Adrenal gland (tissue), 12 donors: ENCODE data around the gene SLC26A4. TPM values are rescaled to one million over a fixed set of nuclear protein-coding genes. Genes with fewer than 3 reads are reported as not detected.

Experiments
- DNase-seq, 7 donors: peaks; one replicate each; pipeline ENCODE4 v3.0.0-alpha.2; 2019 to 2020
- H3K27ac ChIP-seq, 5 donors: fragments of 200-600 bp; sonication (generic) in 4 of 5; 1 replicate in 3 of 5; 2 replicates in 2 of 5; pipeline versions ENCODE4 v1.5.1 to v1.8.0; 2016 to 2020; ENCODE audit warnings: mild to moderate bottlenecking in 1 of 5
- H3K27me3 ChIP-seq: fragments of 200-600 bp; 2 replicates; pipeline ENCODE4 v1.8.0; 2021
- H3K36me3 ChIP-seq, 2 donors: fragments of 200-600 bp; replicated peaks in 1 of 2; 1 replicate in 1 of 2; 2 replicates in 1 of 2; pipeline versions ENCODE4 v1.5.1 to v1.8.0; 2018 to 2022
- H3K4me1 ChIP-seq, 2 donors: fragments of 200-600 bp; replicated peaks in 1 of 2; 1 replicate in 1 of 2; 2 replicates in 1 of 2; pipeline versions ENCODE4 v1.5.1 to v1.8.0; 2018 to 2021
- H3K4me3 ChIP-seq, 4 donors: fragments of 200-600 bp; sonication (generic) in 3 of 4; one replicate each; pipeline ENCODE4 v1.5.1; 2016 to 2018
- H3K9me3 ChIP-seq, 3 donors: fragments of 200-600 bp; sonication (generic) in 1 of 3; replicated peaks in 1 of 3; 1 replicate in 2 of 3; 2 replicates in 1 of 3; pipeline versions ENCODE4 v1.5.1 to v1.8.0; 2016 to 2021
- POLR2A ChIP-seq, 2 donors: fragments of 450-650 bp; IDR thresholded peaks; one replicate each; pipeline ENCODE4 v1.6.1; 2017; ENCODE audit warnings: antibody characterized with exemption in 2 of 2, mild to moderate bottlenecking in 2 of 2, moderate library complexity in 1 of 2
- WGBS, 4 donors: extraction: QIAGEN DNeasy Blood & Tissue Kit in 2 of 4; methylation state at CpG; one replicate each; pipeline versions ENCODE4 v1.1.5 to v1.1.7; 2013 to 2017; 5-methylcytosine and 5-hydroxymethylcytosine counted together
- intact Hi-C, 2 donors: fragments of 100-400 bp; cut with DNase I; formaldehyde crosslinking; loops; one replicate each; pipeline versions ENCODE4 v1.14.1 to v1.15.0; 2022 to 2023
- polyA plus RNA-seq, 3 donors: library from polyadenylated mRNA; stranded (reverse); fragments of 200-250 nt in 2 of 3; fragments of 350-450 nt in 1 of 3; fragmentation: Illumina TruSeq in 1 of 3; extraction: RNeasy Lipid Tissue Mini Kit (QIAGEN cat#74804) in 1 of 3; gene quantifications; one replicate each; pipeline ENCODE4 v1.2.3, GENCODE V29; 2013 to 2014
- total RNA-seq, 9 donors: library from RNA; depleted of rRNA in 4 of 9; stranded (reverse); fragments of >200 nt in 4 of 9; fragments of 120-200 nt in 1 of 9; fragmentation: NEBNext Ultra II Directional in 1 of 9; extraction: Animal tissue kit (Norgen Biotek cat#: 25700) in 1 of 9; gene quantifications; one replicate each; pipeline versions ENCODE4 v1.1.0 to v1.2.4, GENCODE V29; 2013 to 2023
- TF ChIP-seq, protein P1 (sequence below), 6 experiments: fragments of 450-650 bp in 4 of 6; fragments of 200-600 bp in 2 of 6; sonication (generic) in 1 of 6; IDR thresholded peaks; 1 replicate in 5 of 6; 2 replicates in 1 of 6; pipeline versions ENCODE4 v1.5.1 to v1.8.0; 2016 to 2021; ENCODE audit warnings: antibody characterized with exemption in 6 of 6, mild to moderate bottlenecking in 2 of 6, moderate library complexity in 1 of 6
- donor health status: healthy with polysubstance abuse.
- donor health status: Bipolar disorder and iron deficiency.
- donor health status: DM: yes; HTN: yes; CAD: no.
- donor health status: DM: no; HTN: no; CAD: no.
- donor health status: DM: no; HTN: no; CAD: no.
- donor health status: DM: yes; HTN: yes; CAD: no.

Gene SLC26A4
- total and polyA plus RNA-seq, 12 donors: 0.06 to 0.78 (median 0.17) TPM; not detected in 1

GRCh38 chr7:107684287-107684686, 23.7 kb downstream of the SLC26A4 start:
- no peak overlapping the region for H3K4me3 ChIP-seq
- no peak for TF ChIP-seq POLR2A (IDR thresholded peaks at IDR 0.05)
- TF ChIP-seq, protein P1, sequence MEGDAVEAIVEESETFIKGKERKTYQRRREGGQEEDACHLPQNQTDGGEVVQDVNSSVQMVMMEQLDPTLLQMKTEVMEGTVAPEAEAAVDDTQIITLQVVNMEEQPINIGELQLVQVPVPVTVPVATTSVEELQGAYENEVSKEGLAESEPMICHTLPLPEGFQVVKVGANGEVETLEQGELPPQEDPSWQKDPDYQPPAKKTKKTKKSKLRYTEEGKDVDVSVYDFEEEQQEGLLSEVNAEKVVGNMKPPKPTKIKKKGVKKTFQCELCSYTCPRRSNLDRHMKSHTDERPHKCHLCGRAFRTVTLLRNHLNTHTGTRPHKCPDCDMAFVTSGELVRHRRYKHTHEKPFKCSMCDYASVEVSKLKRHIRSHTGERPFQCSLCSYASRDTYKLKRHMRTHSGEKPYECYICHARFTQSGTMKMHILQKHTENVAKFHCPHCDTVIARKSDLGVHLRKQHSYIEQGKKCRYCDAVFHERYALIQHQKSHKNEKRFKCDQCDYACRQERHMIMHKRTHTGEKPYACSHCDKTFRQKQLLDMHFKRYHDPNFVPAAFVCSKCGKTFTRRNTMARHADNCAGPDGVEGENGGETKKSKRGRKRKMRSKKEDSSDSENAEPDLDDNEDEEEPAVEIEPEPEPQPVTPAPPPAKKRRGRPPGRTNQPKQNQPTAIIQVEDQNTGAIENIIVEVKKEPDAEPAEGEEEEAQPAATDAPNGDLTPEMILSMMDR (IDR thresholded peaks at IDR 0.05): no peak
- no peak for DNase-seq
- no peak overlapping the region for H3K27ac ChIP-seq
- intact Hi-C loops: no loop called here
- no peaks in the 10 kb centered on the region for H3K4me1 ChIP-seq
- H3K36me3 ChIP-seq: no peaks in the 10 kb centered on the region
- 65 to 88% (median 83%) methylated on average over 2 of the region's 2 CpGs for WGBS, 4 donors
- no peaks in the 10 kb centered on the region for H3K9me3 ChIP-seq
- H3K27me3 ChIP-seq: no peaks in the 10 kb centered on the region

DNA sequence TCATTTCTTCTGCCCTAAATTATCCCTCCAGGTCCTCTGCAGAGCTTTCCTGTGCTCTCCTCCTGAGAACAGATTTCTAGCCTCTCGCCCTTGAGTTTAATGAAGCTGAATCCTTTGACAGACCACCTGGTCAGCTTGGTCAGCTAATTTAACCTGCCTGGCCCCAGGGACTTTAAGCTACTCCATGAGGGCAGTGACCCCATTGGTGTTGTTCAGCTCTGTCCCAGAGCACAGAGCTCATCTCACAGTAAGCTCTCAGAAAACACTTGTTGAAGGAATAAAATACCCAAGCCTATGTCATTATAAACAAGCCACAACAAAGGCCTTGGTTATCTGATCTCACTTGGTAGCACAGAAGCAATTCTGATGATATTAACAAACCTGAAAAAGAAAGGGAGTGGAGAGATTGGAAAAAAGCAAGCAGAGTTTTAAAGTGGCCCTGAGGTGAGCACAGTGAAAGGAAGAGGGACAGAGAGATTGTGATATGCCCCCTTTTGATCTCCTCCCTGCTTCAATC, 24.4 kb downstream of the SLC26A4 start:
- no peak for TF ChIP-seq POLR2A (IDR thresholded peaks at IDR 0.05)
- TF ChIP-seq, protein P1 (IDR thresholded peaks at IDR 0.05): no peak
- Histone ChIP-seq H3K27ac (no peak overlapping the region), H3K36me3 (no peaks in the 10 kb centered on the region), H3K27me3 (no peaks in the 10 kb centered on the region), H3K9me3 (no peaks in the 10 kb centered on the region), H3K4me1 (no peaks in the 10 kb centered on the region), H3K4me3 (no peak overlapping the region)
- WGBS, 4 donors: 74 to 93% (median 83%) methylated on average over 1 of the region's 1 CpG
- no peak for DNase-seq
- intact Hi-C loops: no loop called here

DNA sequence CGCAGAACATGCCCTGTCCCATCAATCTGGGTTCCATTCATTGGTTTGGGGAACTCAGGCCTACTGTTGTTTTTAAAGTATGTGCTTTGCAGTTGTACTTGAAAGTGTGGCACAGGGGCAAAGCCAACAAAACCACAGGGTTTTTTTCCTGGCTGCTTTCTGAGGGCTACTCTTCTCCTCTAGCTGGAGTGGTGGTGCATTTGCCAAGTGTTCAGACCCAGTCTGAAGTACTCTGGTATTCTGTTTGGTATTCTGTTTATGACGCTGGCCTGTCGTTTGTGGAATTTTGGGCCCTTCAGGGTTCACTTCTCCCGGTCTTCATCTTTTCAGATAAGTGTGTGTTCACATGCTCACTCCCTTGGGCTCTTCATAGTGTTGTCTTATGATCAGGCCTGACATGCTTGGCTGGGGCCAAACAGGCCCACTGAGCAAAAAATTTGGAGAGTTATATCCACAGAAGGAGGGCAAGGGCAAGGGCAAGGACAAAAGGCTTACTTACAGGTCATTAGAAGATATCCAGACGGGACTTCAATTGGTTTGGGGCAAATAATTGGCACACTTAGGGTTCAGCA, 26.3 kb downstream of the SLC26A4 start:
- 89 to 95% (median 90%) methylated on average over 5 of the region's 5 CpGs for WGBS, 4 donors
- Histone ChIP-seq H3K27me3 (no peaks in the 10 kb centered on the region), H3K9me3 (no peaks in the 10 kb centered on the region), H3K27ac (no peak overlapping the region), H3K4me1 (peaks cover 0 to under 1% of the 10 kb centered on the region in 2 donors), H3K36me3 (no peaks in the 10 kb centered on the region), H3K4me3 (no peak overlapping the region)
- TF ChIP-seq POLR2A (IDR thresholded peaks at IDR 0.05): no peak
- TF ChIP-seq, protein P1 (IDR thresholded peaks at IDR 0.05): no peak
- intact Hi-C loops: no loop called here
- no peak for DNase-seq

DNA sequence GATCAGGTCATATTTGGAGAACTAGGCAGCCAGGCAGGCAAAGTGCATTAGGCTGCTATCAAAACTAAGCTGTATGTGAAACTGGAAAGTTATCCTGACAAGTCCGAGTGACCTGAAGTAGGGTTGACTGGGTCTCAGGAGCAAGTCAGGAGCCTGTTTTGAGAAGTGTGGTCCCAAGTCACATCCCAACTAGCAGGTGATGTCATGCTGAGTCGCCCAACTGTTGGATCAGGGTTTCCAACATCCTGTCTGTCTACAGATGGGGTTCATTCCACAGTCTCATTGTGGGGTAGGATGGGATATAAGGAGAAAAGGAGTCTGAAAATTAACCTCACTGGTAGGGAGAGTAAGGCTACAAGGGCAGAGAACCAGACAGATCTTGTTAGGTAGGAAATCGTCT, 27.0 kb downstream of the SLC26A4 start:
- no peak for DNase-seq
- intact Hi-C loops: no loop called here

More for the DNA sequence above, 27.0 kb downstream of the SLC26A4 start:
- Histone ChIP-seq H3K27ac (no peak overlapping the region), H3K4me1 (peaks cover 0 to 5% of the 10 kb centered on the region in 2 donors), H3K36me3 (no peaks in the 10 kb centered on the region), H3K4me3 (no peak overlapping the region), H3K9me3 (no peaks in the 10 kb centered on the region), H3K27me3 (no peaks in the 10 kb centered on the region)
- WGBS, 4 donors: 51 to 73% (median 65%) methylated on average over 3 of the region's 3 CpGs
- TF ChIP-seq POLR2A (IDR thresholded peaks at IDR 0.05): no peak
- TF ChIP-seq, protein P1 (IDR thresholded peaks at IDR 0.05): no peak
